Pancreas (tissue), 10 donors: ENCODE data around the gene RHEX. TPM values are rescaled to one million over a fixed set of nuclear protein-coding genes. Genes with fewer than 3 reads are reported as not detected.

Source experiments
- ATAC-seq, 4 donors: fragments of 200-7000 bp; cut with Tn5 transposase; one replicate each; pipeline versions ENCODE4 v1.8.0 to v1.9.1; 2020; ENCODE audit warnings: mild to moderate bottlenecking in 4 of 4, moderate library complexity in 4 of 4
- DNase-seq, 6 donors: peaks; one replicate each; pipeline ENCODE4 v3.0.0-alpha.2; 2020
- FAIRE-seq: peaks from 2 replicates; lab custom pipeline; 2012; peaks lifted over from hg19 to GRCh38; lab: Jason Lieb, UNC
- H3K27ac ChIP-seq, 4 donors: fragments of 200-600 bp; sonication (generic); 1 replicate in 3 of 4; 2 replicates in 1 of 4; pipeline versions ENCODE4 v1.5.0 to v1.8.0; 2020
- H3K27me3 ChIP-seq, 4 donors: fragments of 200-600 bp; one replicate each; pipeline ENCODE4 v1.8.0; 2021
- H3K36me3 ChIP-seq, 3 donors: fragments of 200-600 bp; sonication (generic) in 1 of 3; one replicate each; pipeline versions ENCODE4 v1.5.0 to v1.8.0; 2020 to 2021
- H3K4me1 ChIP-seq, 3 donors: fragments of 200-600 bp; one replicate each; pipeline ENCODE4 v1.8.0; 2021
- H3K4me3 ChIP-seq, 4 donors: fragments of 200-600 bp; sonication (generic) in 2 of 4; one replicate each; pipeline versions ENCODE4 v1.5.0 to v1.8.0; 2020 to 2021
- H3K9me3 ChIP-seq, 4 donors: fragments of 200-600 bp; one replicate each; pipeline ENCODE4 v1.8.0; 2021
- WGBS, 2 donors: extraction: QIAGEN DNeasy Blood & Tissue Kit; methylation state at CpG; one replicate each; pipeline ENCODE4 v1.1.7; 2013; 5-methylcytosine and 5-hydroxymethylcytosine counted together
- intact Hi-C, 3 donors: fragments of 100-400 bp; cut with DNase I; formaldehyde crosslinking; loops; one replicate each; pipeline versions ENCODE4 v1.11.1 to v1.14.2; 2022
- polyA plus RNA-seq, 2 donors: library from polyadenylated mRNA; stranded (reverse); fragments of 200-250 nt; gene quantifications; one replicate each; pipeline ENCODE4 v1.2.3, GENCODE V29; 2013
- total RNA-seq, 6 donors: library from RNA; stranded (reverse); fragmentation: NEBNext Ultra II Directional in 4 of 6; extraction: Animal tissue kit (Norgen Biotek cat#: 25700) in 4 of 6; gene quantifications; one replicate each; pipeline versions ENCODE4 v1.2.1 to v1.2.4, GENCODE V29; 2021 to 2023
- TF ChIP-seq, protein P1 (sequence below), 4 donors: fragments of 200-600 bp; sonication (generic) in 3 of 4; IDR thresholded peaks; one replicate each; pipeline versions ENCODE4 v1.5.0 to v1.8.0; 2021; ENCODE audit warnings: antibody characterized with exemption in 4 of 4
- donor health status: healthy with polysubstance abuse.
- donor health status: DM: no; HTN: no; CAD: no; lungs with moderate emphysema.
- donor health status: DM: no; HTN: no; CAD: no.
- donor health status: control.
- donor health status: control.
- donor health status: Bipolar disorder and iron deficiency.
- donor health status: DM: yes; HTN: yes; CAD: no.
- donor health status: DM: no; HTN: no; CAD: no.
- donor health status: DM: no; HTN: no; CAD: no.
- donor health status: DM: yes; HTN: yes; CAD: no.

Gene RHEX
- total and polyA plus RNA-seq, 8 donors: 0.35 to 2.3 (median 0.66) TPM

- FAIRE-seq: no peak
- 84 to 90% methylated on average over 9 of the region's 9 CpGs for WGBS, 2 donors
- TF ChIP-seq, protein P1, sequence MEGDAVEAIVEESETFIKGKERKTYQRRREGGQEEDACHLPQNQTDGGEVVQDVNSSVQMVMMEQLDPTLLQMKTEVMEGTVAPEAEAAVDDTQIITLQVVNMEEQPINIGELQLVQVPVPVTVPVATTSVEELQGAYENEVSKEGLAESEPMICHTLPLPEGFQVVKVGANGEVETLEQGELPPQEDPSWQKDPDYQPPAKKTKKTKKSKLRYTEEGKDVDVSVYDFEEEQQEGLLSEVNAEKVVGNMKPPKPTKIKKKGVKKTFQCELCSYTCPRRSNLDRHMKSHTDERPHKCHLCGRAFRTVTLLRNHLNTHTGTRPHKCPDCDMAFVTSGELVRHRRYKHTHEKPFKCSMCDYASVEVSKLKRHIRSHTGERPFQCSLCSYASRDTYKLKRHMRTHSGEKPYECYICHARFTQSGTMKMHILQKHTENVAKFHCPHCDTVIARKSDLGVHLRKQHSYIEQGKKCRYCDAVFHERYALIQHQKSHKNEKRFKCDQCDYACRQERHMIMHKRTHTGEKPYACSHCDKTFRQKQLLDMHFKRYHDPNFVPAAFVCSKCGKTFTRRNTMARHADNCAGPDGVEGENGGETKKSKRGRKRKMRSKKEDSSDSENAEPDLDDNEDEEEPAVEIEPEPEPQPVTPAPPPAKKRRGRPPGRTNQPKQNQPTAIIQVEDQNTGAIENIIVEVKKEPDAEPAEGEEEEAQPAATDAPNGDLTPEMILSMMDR (IDR thresholded peaks at IDR 0.05): no peak
- no peak for DNase-seq
- intact Hi-C loops: no loop called here
- Histone ChIP-seq H3K36me3 (no peaks in the 10 kb centered on the region), H3K9me3 (no peaks in the 10 kb centered on the region), H3K27me3 (no peaks in the 10 kb centered on the region), H3K27ac (no peak overlapping the region), H3K4me1 (no peaks in the 10 kb centered on the region), H3K4me3 (no peak overlapping the region)
- no peak for ATAC-seq
Observed at GRCh38 chr1:206127336-206127735, 74.4 kb downstream of the RHEX start.

DNA sequence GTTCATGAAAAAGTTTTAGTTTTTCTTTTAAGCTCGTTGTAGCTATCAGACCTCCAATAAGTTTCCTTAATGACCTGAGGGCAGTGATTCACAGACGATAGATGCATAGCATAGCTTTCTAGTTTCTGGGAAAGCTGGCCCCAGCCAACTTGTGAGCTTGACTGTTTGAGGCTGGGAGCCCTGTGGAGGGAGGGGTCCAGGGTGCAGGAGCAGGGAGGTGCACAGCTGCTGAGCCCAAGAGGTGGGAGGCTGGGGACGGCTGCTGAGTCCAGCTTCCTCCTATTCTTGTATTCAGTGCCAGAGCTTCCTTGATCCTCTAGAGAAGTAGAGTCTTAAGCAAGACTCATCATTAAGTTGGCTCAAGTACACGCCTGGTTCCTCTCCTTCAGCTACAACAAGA lies 75.2 kb downstream of the RHEX start:
- intact Hi-C loops: no loop called here
- DNase-seq: no peak
- no peak overlapping the region for H3K27ac ChIP-seq
- no peak for FAIRE-seq
- 54 to 69% methylated on average over 4 of the region's 4 CpGs for WGBS, 2 donors
- no peaks in the 10 kb centered on the region for H3K9me3 ChIP-seq
- ATAC-seq: no peak
- H3K27me3 ChIP-seq: no peaks in the 10 kb centered on the region
- TF ChIP-seq, protein P1 (IDR thresholded peaks at IDR 0.05): no peak
- no peaks in the 10 kb centered on the region for H3K36me3 ChIP-seq
- no peaks in the 10 kb centered on the region for H3K4me1 ChIP-seq
- no peak overlapping the region for H3K4me3 ChIP-seq

GRCh38 chr1:206131037-206131436 lies 78.1 kb downstream of the RHEX start:
- ATAC-seq: peak in 2 of 4 donors; percentile 14 to 33
- Histone ChIP-seq H3K9me3 (no peaks in the 10 kb centered on the region), H3K36me3 (no peaks in the 10 kb centered on the region), H3K4me3 (no peak overlapping the region), H3K27ac (no peak overlapping the region), H3K4me1 (no peaks in the 10 kb centered on the region), H3K27me3 (no peaks in the 10 kb centered on the region)
- no peak for DNase-seq
- no peak for FAIRE-seq
- intact Hi-C loops: no loop called here
- WGBS, 2 donors: 69 to 73% methylated on average over 7 of the region's 7 CpGs
- TF ChIP-seq, protein P1 (IDR thresholded peaks at IDR 0.05): no peak

GRCh38 chr1:206133751-206134415 lies 80.9 kb downstream of the RHEX start:
- 51 to 62% methylated on average over 7 of the region's 7 CpGs for WGBS, 2 donors
- H3K4me1 ChIP-seq: no peaks in the 10 kb centered on the region
- intact Hi-C loops: no loop called here
- no peaks in the 10 kb centered on the region for H3K27me3 ChIP-seq
- no peak overlapping the region for H3K27ac ChIP-seq
- ATAC-seq (peak in 2 of 4 donors; percentile 46 to 75), FAIRE-seq (no peak), DNase-seq (no peak)
- TF ChIP-seq, protein P1 (IDR thresholded peaks at IDR 0.05): no peak
- no peaks in the 10 kb centered on the region for H3K36me3 ChIP-seq
- H3K9me3 ChIP-seq: no peaks in the 10 kb centered on the region
- H3K4me3 ChIP-seq: no peak overlapping the region

DNA sequence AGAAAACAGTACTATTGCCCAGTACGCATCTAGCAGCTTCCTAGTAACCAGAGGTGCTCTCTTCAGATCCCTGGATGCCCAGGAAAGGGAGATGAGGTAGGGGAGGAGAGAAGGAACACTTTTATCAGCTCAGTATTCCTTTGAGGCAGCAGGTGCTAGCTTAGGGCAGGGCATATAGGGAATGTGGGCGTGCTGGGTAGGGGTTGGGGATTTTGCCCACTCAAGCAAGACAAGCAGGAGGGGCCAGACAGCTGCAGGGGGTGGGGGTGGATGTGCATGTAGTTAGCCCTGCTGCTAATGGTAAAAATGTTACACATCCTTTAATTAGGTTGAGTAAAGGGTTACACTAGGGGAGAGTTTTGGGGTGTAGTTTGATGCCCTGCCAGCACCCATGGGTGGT lies 82.3 kb downstream of the RHEX start:
- TF ChIP-seq, protein P1 (IDR thresholded peaks at IDR 0.05): no peak
- no peaks in the 10 kb centered on the region for H3K36me3 ChIP-seq
- WGBS, 2 donors: 83 to 88% methylated on average over 2 of the region's 2 CpGs
- no peaks in the 10 kb centered on the region for H3K9me3 ChIP-seq
- H3K27ac ChIP-seq: no peak overlapping the region
- no peaks in the 10 kb centered on the region for H3K4me1 ChIP-seq
- ATAC-seq: no peak
- DNase-seq: no peak
- no peak overlapping the region for H3K4me3 ChIP-seq
- intact Hi-C loops: no loop called here
- H3K27me3 ChIP-seq: peaks cover 0 to 2% (median 0%) of the 10 kb centered on the region in 4 donors
- FAIRE-seq: no peak
